Upper lobe of left lung (tissue), 4 donors: ENCODE results near the gene DHX57.

ENCODE experiments used
- EP300 ChIP-seq, 4 donors: sonication (generic); formaldehyde crosslinking; IDR thresholded peaks; one replicate each; pipeline ENCODE4 v1.5.1; 2017; ENCODE audit warnings: antibody characterized with exemption in 4 of 4, control low read depth in 2 of 4
- POLR2A ChIP-seq, 4 donors: fragments of 450-650 bp; IDR thresholded peaks; one replicate each; pipeline ENCODE4 v1.5.1; 2016 to 2017; ENCODE audit warnings: antibody characterized with exemption in 4 of 4, mild to moderate bottlenecking in 2 of 4
- POLR2AphosphoS5 ChIP-seq, 2 donors: sonication (generic); formaldehyde crosslinking; IDR thresholded peaks; one replicate each; pipeline ENCODE4 v1.5.1; 2017; ENCODE audit warnings: antibody characterized with exemption in 2 of 2
- TF ChIP-seq, protein P1 (sequence below), 6 experiments: fragments of 450-650 bp in 4 of 6; fragments of 200-600 bp in 2 of 6; sonication (generic) in 2 of 6; IDR thresholded peaks; one replicate each; pipeline ENCODE4 v1.5.1; 2016 to 2019; ENCODE audit warnings: antibody characterized with exemption in 6 of 6

DNA sequence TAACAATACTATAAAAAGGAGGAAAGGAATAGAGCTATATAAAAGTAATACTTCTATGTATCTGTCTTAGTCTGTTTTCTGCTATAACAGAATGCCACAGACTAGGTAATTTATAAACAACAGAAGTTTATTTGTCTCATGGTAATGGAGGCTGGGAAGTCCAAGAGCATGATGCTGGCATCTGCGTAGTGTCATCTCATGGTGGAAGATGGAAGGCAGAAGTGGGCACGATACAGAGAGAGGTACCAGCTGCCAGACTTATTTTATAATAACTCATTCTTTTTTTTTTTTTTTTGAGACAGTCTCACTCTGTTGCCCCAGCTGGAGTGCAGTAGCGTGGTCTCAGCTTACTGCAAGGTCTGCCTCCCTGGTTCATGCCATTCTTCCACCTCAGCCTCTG lies 4.3 kb downstream of the DHX57 start:
- TF ChIP-seq POLR2AphosphoS5 (IDR thresholded peaks at IDR 0.05) (no peak), POLR2A (IDR thresholded peaks at IDR 0.05) (no peak), EP300 (IDR thresholded peaks at IDR 0.05) (no peak)
- TF ChIP-seq, protein P1, sequence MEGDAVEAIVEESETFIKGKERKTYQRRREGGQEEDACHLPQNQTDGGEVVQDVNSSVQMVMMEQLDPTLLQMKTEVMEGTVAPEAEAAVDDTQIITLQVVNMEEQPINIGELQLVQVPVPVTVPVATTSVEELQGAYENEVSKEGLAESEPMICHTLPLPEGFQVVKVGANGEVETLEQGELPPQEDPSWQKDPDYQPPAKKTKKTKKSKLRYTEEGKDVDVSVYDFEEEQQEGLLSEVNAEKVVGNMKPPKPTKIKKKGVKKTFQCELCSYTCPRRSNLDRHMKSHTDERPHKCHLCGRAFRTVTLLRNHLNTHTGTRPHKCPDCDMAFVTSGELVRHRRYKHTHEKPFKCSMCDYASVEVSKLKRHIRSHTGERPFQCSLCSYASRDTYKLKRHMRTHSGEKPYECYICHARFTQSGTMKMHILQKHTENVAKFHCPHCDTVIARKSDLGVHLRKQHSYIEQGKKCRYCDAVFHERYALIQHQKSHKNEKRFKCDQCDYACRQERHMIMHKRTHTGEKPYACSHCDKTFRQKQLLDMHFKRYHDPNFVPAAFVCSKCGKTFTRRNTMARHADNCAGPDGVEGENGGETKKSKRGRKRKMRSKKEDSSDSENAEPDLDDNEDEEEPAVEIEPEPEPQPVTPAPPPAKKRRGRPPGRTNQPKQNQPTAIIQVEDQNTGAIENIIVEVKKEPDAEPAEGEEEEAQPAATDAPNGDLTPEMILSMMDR (IDR thresholded peaks at IDR 0.05) = no peak
